ENCODE data around the gene VAMP5. TPM values are rescaled to one million over a fixed set of nuclear protein-coding genes. Genes with fewer than 3 reads are reported as not detected.

The VAMP5 gene
- total and polyA plus RNA-seq, 9 of the 15 experiments (the other 6 are each of a cell fraction or from before 2014, with no cell fraction given) = 0.54 to 1.9 (median 1.5) TPM; not detected in 2

DNA sequence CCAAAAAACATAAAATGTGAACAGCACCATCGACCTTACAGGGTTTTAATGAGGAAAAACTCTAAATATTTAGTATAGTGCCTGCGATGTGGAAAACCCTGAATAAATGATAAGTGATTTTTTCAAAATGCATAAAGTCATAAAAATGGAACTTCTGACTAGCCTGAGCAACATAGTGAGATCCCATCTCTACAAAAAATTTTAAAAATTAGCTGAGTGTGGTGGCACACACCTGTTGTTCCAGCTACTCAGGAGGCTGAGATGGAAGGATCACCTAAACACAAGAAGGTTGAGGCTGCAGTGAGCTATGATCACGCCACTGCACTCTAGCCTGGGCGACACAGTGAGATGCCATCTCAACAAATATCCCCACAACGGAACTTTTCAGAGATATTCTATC, 27.1 kb upstream of the VAMP5 start (continued):
- no peak for TF ChIP-seq ZNF512 (tag; IDR thresholded peaks at IDR 0.05)

DNA sequence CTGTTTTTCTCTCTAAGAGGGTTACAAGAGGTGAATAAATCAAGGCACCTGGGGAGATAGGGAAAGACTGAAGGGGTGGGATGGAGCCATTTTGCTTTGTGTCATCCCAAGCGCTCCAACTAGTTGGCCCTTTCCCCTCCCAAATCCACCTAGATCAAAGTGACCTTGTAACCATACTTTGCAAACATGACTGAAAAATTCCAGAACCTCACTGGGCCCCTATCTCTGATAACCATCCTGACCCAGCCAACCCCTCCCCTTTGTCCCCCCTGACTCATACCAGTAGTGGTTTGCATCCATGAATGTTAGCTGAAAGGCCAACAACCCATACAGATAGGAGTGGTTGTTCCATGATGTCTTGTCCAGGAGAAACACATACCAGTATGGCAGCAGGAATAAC, 26.1 kb upstream of the VAMP5 start:
- FAIRE-seq = no peak
- no peak overlapping the region for H2AFZ ChIP-seq (ENCODE audit: low read depth, low read length)
- intact Hi-C loops (cut with micrococcal nuclease) (no loop called here), in situ Hi-C loops (cut with MboI) (loop anchor here (5.0 kb wide), 1 partner anchor 141 kb away; the partner anchor contains the start of gene SH2D6)
- peak in 1 of 4 experiments; percentile 43 for DNase-seq (ENCODE audit: extremely low read depth in 1 of 4, low spot score in 3 of 4)
- ChIA-PET CTCF (ENCODE audit: low intra/inter-chr PET ratio) (no interaction called here), POLR2A (interaction anchor here (16.3 kb wide), 1 partner anchor 13 kb away, joined by 358 read pairs; the partner anchor contains the start of gene MAT2A)
- no peak overlapping the region for H3K4me3 ChIP-seq
- H3K27ac ChIP-seq (ENCODE audit: extremely low read depth, low read depth, low read length) = no peak overlapping the region
- no peaks in the 10 kb centered on the region for H3K27me3 ChIP-seq (ENCODE audit: control insufficient read depth in 2 of 2, insufficient read depth in 2 of 2, low read length in 2 of 2)
- H3K9me1 ChIP-seq (ENCODE audit: control insufficient read depth, insufficient read depth, low read length) = peaks cover 3% of the 10 kb centered on the region
- no peak overlapping the region for H3K9ac ChIP-seq (ENCODE audit: insufficient read depth in 1 of 2, low read depth in 2 of 2, low read length in 2 of 2)
- no peaks in the 10 kb centered on the region for H4K20me1 ChIP-seq (replicated peaks; ENCODE audit: control insufficient read depth, insufficient read depth, low read length)
- H3K79me2 ChIP-seq (ENCODE audit: control insufficient read depth, insufficient read depth, low read length) = peaks cover 35% of the 10 kb centered on the region
- H3K9me3 ChIP-seq (replicated peaks; ENCODE audit: control insufficient read depth, insufficient read depth, low read depth, low read length) = no peaks in the 10 kb centered on the region
- ATAC-seq = no peak
- BruUV-seq (replicated peaks) = no TSS peak
- H3K4me2 ChIP-seq (ENCODE audit: insufficient read depth, low read length) = peak overlapping the region; percentile 24; the same call in 1 of the 2 replicates
- H3K4me1 ChIP-seq (replicated peaks in 1 of 2; ENCODE audit: control insufficient read depth in 2 of 2, insufficient read depth in 2 of 2, low read length in 2 of 2) = peaks cover 13 to 15% of the 10 kb centered on the region in 2 experiments; a peak in 4 of 5 replicates
- 100% methylated on average over 1 of the region's 1 CpG for WGBS (ENCODE audit: insufficient coverage, low coverage, missing lambda C conversion rate)
- peaks cover 54% of the 10 kb centered on the region for H3K36me3 ChIP-seq (ENCODE audit: control insufficient read depth, insufficient read depth, low read length)
- TF ChIP-seq MTA2 (IDR thresholded peaks at IDR 0.05; ENCODE audit: low read depth) (no peak), RNF2 (IDR thresholded peaks at IDR 0.05) (no peak), JUN (IDR thresholded peaks at IDR 0.05; ENCODE audit: borderline replicate concordance, low read depth, low read length) (no peak), JUN (CRISPR knock-in tag; IDR thresholded peaks at IDR 0.05; ENCODE audit: borderline replicate concordance) (no peak), TCF3 (CRISPR knock-in tag; IDR thresholded peaks at IDR 0.05) (no peak), RB1 (IDR thresholded peaks at IDR 0.05; ENCODE audit: low read depth) (no peak), ZNF699 (CRISPR knock-in tag; IDR thresholded peaks at IDR 0.05; ENCODE audit: insufficient replicate concordance) (no peak), ZNF316 (IDR thresholded peaks at IDR 0.05) (no peak), VEZF1 (CRISPR knock-in tag; IDR thresholded peaks at IDR 0.05) (peak; percentile 59), FOSL1 (tag; conservative IDR thresholded peaks at IDR 0.05) (peak; percentile 90), PBX2 (CRISPR knock-in tag; IDR thresholded peaks at IDR 0.05; ENCODE audit: low read depth) (no peak), PBX2 (tag; conservative IDR thresholded peaks at IDR 0.05; ENCODE audit: low read depth) (no peak)

Measured in K562 (cell line).